Mucosa of gallbladder (tissue), 1 donor: ENCODE results near the gene B4GALT6. TPM values are rescaled to one million over a fixed set of nuclear protein-coding genes. Genes with fewer than 3 reads are reported as not detected.

Source experiments
- DNase-seq: peaks from one replicate; pipeline ENCODE4 v3.0.0-alpha.2; 2020; ENCODE audit warnings: low spot score
- total RNA-seq: library from RNA; stranded (reverse); gene quantifications from one replicate; pipeline ENCODE4 v1.2.1, GENCODE V29; 2021
- donor health status: DM: no; HTN: no; CAD: no.

B4GALT6 gene
- total RNA-seq, 1 donor from 2014 or later = 16.9 TPM

DNA sequence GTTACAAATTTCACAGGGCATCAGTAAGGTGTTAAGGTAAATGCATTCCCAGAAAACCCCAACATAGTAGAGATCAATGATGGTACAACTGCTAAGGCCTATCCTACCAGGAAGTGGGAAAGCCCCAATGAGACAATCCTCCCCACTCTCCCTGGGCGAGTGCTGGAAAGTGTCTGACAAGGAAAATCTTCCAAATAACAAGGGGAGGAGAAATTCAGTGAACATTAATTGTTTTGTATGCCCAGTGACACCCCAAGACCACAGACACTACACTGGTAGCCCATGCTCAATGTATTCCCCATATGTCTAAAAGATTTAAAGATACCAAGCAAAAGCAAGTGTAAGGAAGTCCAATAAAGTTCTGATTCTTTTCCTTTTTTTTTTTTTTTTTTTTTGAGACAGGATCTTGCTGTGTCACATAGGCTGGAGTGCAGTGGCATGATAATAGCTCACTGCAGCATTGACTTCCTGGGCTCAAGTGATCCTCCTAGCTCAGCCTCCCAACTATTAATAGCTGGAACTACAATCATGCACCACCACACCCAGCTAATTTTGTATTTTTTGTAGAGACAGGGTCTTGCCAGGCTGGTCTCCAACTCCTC is 24.7 kb downstream of the B4GALT6 start:
- DNase-seq = no peak

DNA sequence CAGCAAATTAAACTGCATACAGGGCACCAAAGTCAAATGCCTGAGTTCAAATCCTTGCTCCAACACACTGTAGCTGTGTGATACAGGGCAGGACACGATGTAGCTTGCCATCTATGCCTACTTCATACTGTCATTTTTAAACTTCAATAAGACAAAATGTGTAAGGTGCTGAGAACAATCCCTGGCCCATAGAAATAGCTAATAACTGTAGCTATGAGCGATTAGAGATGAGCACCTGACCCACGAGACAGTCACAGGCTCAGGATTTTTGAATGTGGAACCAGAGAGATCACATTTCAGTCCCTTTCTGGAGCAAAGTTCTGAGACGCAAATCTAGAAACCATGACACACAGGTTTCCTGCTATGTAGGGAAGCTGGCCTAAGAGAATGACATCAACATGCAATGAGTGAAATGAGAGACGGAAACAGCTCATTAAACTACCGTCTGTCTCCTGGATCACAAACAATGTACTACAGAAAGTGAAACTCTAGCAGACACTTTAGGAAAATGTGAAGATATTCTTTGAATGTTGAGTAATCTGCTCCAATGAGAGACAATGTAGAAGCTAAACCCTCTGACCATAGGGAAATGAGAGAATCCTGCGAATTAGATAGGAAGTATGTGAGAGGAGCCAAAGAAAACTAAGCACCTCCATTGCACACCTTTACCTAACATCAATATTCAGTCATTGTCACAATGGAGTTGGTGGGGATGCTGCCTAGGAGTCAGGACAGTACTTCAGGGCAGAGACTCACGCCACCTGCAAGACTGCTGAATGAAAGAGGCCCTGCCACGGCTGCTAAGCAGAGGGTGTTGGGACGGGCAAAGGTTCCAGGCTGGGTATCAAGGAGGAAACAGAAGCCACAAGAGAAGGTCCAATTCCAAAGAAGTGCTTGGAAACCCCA is 25.5 kb downstream of the B4GALT6 start:
- no peak for DNase-seq

DNA sequence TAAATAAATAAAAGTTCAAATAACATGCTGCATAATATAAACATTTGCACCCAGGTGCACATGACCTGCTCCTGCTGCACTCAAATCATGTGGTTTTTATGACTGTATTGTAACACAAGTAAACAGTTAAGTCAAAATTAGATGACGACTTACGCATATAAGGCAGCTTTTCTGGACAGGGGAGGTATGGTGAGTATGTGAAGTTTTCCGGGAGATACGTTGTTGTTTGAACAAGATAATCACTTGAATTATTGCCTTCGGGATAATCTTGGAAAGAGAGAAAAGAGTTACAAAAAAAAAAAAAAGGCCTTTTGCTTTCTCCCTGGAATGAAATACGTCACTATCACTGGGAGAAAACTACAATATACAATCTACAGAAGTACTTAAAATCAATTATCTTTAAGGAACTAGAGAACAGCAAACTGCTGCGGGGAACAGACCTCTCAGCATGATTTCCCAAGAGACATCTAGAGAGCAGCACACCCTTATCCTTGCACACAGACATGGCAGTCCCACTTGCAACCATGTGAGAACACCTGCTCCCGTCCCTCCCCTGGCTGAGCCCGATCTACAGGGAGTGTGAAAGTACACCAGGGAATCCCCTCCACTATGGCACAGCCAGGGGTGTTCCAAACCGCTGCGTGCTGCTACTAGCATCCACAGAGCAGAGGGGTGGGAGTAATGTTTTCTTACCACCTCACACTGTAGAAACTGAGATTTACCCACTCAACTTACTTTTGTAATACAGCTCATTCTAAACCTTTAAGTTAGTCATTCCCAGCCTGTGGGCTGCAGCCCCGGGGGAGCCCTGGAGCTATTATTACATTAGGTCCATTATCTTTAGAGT is 26.3 kb downstream of the B4GALT6 start:
- no peak for DNase-seq

DNA sequence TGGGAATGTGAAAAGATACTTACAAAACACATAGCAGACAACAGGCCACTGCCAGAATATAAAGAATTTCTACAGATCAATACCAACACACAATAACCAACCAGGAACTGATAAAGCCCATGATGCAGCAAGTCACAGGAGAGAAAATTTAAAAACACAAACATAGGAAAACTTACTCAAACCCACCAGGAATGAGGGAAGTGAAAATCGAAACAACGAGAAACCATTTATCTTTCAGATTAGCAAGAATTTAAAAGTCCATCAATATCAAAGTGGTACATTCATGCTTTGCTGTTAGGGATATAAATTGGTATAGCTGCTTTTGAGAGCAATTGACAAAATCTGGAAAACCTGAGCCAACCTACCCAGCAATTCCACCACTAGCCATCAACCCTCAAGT is 27.6 kb downstream of the B4GALT6 start:
- DNase-seq = no peak

- no peak for DNase-seq
These were observed 29.0 kb downstream of the B4GALT6 start for GRCh38 chr18:31655354-31655753.

- DNase-seq = no peak
These were observed 31.5 kb downstream of the B4GALT6 start for GRCh38 chr18:31652877-31653276.

- no peak for DNase-seq
These were observed 32.0 kb downstream of the B4GALT6 start for GRCh38 chr18:31652357-31652756.

- no peak for DNase-seq
These were observed 33.0 kb downstream of the B4GALT6 start for GRCh38 chr18:31651369-31651768.

- no peak for DNase-seq
These were observed 34.2 kb downstream of the B4GALT6 start for GRCh38 chr18:31649978-31650719.

DNA sequence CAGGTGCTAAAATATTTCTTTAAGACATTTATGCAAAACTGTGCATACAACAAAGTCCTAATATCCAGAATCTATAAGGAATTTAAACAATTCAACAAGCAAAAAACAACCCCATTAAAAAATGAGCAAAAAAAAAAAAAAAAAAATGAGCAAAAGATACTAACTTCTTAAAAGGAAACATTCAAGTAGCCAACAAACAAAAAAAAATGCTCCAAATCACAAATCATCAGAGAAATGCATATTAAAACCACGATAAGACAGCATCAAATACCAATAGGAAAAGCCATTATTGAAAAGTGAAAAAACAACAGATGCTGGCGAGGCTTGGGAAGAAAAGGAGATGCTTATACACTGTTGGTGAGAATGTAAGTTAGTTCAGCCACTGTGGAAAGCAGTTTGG is 34.9 kb downstream of the B4GALT6 start:
- no peak for DNase-seq

GRCh38 chr18:31648966-31649429 is 35.4 kb downstream of the B4GALT6 start:
- DNase-seq = no peak

GRCh38 chr18:31648458-31648857 is 35.9 kb downstream of the B4GALT6 start:
- DNase-seq = no peak

- DNase-seq = no peak
These were observed 37.1 kb downstream of the B4GALT6 start for GRCh38 chr18:31647127-31647753.

- DNase-seq = no peak
These were observed 37.9 kb downstream of the B4GALT6 start for GRCh38 chr18:31646332-31647126.

- no peak for DNase-seq
These were observed 39.0 kb downstream of the B4GALT6 start for GRCh38 chr18:31645411-31645810.

DNA sequence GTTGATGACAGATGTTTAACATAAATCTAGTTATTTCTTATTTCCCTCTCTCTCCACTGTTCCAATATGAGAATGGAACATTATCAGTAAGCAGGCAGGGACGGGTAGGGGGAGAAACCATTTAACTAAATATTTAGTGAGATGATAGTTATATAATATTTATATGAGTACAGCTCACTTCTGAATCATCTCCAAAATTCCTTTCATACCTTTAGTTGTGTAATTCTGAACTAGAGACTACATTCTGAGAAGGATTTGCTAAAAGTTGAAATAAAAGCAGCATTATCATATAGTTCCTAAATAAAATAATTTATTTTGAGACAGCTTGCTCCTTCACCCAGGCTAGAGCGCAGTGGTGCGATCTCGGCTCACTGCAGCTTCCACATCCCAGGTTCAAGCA is 41.4 kb downstream of the B4GALT6 start:
- no peak for DNase-seq

DNA sequence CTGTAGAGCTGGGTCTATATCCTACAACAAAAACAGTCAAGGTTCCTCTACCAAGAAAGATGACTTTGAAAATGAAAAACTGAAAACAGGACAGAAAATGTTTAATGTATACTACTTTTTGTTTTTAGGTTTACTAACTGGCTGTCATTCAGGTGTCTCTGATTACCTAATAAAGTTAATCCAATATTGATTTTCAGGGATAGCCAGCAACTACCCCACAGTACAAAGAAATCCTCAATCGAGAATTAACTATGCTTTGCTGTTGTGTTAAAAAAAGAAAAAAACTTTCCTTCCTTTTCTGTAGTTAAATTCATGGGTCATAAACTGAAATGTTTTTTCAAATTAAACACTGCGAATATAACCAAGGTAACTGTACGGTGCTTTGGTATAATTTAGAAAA is 46.9 kb downstream of the B4GALT6 start:
- no peak for DNase-seq

- DNase-seq = no peak
These were observed 48.0 kb downstream of the B4GALT6 start for GRCh38 chr18:31636387-31636786.

DNA sequence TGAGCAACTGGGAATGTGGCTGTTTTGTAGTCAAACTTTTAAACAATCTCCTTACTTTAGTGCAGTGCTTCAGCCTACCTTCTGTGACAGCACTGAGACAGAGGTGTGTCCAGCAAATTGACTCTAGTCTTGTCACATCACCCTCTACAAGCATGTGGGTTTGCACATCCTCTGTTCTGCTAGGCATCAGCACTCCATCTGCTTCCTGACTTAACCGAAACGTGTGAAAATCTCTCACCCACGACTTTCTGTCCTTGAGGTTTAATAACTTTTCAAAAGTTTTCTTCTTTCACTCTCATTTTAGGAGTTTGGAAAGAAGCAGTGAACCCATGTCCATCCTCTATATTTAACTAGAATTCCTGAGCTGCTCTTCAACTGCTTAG is 50.1 kb downstream of the B4GALT6 start:
- no peak for DNase-seq
